Measurements from ENCODE around the gene MYCBPAP.

MYCBPAP gene

GRCh38 chr17:50534222-50534978 lies 26.2 kb downstream of the MYCBPAP start:
- Mint-ChIP-seq H3K36me3 (ENCODE audit: insufficient read depth) (no peaks in the 10 kb centered on the region), H3K27ac (no peak overlapping the region), H3K27me3 (peaks cover 64 to 76% of the 10 kb centered on the region in 2 donors), H3K9me3 (no peaks in the 10 kb centered on the region), H3K4me3 (peak overlapping the region in 1 of 2 donors; percentile 6), H3K4me1 (ENCODE audit: low read depth in 2 of 2) (peaks cover 12 to 18% of the 10 kb centered on the region in 2 donors)
- DNase-seq (no peak), ATAC-seq (replicated peaks) (peak; percentile 42)

GRCh38 chr17:50534979-50535326 lies 26.7 kb downstream of the MYCBPAP start:
- Mint-ChIP-seq H3K27ac (no peak overlapping the region), H3K4me1 (ENCODE audit: low read depth in 2 of 2) (peaks cover 12 to 18% of the 10 kb centered on the region in 2 donors), H3K4me3 (no peak overlapping the region)

DNA sequence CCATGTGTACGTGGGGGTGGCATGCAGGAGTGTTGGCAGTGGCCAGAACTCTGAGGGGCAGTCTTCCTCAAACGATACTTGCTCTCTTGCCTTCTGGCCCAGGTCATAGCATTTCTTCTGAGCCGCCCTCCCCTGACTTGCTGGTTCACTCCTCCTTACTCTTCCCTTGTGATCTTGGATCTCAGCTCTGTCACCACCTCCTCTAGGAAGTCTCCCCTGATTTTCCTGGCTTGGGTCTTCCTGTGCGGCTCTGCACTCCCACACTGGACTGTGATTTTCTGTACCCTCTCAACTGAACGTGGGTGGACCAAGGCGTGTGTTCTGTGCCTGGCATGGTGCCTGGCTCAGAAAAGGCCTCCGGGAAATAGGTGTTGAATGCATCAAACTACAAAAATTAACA lies 27.2 kb downstream of the MYCBPAP start:
- ATAC-seq (replicated peaks), result no peak
- H3K4me1 Mint-ChIP-seq (ENCODE audit: low read depth in 2 of 2), result peaks cover 12 to 18% of the 10 kb centered on the region in 2 donors
- peaks cover 54 to 66% of the 10 kb centered on the region in 2 donors for H3K27me3 Mint-ChIP-seq
- no peak for DNase-seq
- no peak overlapping the region for H3K4me3 Mint-ChIP-seq
- no peaks in the 10 kb centered on the region for H3K36me3 Mint-ChIP-seq (ENCODE audit: insufficient read depth)
- H3K27ac Mint-ChIP-seq, result no peak overlapping the region
- no peaks in the 10 kb centered on the region for H3K9me3 Mint-ChIP-seq

More at GRCh38 chr17:50534979-50535326, 26.7 kb downstream of the MYCBPAP start:
- H3K27me3 Mint-ChIP-seq, result peaks cover 58 to 71% of the 10 kb centered on the region in 2 donors
- no peak for ATAC-seq (replicated peaks)
- no peak for DNase-seq
- H3K9me3 Mint-ChIP-seq, result no peaks in the 10 kb centered on the region
- no peaks in the 10 kb centered on the region for H3K36me3 Mint-ChIP-seq (ENCODE audit: insufficient read depth)

GRCh38 chr17:50536683-50537646 lies 28.7 kb downstream of the MYCBPAP start:
- no peak for ATAC-seq (replicated peaks)
- Mint-ChIP-seq H3K4me3 (no peak overlapping the region), H3K27ac (no peak overlapping the region), H3K27me3 (peaks cover 38 to 51% of the 10 kb centered on the region in 2 donors), H3K4me1 (ENCODE audit: low read depth in 2 of 2) (peaks cover 19 to 24% of the 10 kb centered on the region in 2 donors), H3K9me3 (no peaks in the 10 kb centered on the region), H3K36me3 (ENCODE audit: insufficient read depth) (no peaks in the 10 kb centered on the region)
- no peak for DNase-seq

DNA sequence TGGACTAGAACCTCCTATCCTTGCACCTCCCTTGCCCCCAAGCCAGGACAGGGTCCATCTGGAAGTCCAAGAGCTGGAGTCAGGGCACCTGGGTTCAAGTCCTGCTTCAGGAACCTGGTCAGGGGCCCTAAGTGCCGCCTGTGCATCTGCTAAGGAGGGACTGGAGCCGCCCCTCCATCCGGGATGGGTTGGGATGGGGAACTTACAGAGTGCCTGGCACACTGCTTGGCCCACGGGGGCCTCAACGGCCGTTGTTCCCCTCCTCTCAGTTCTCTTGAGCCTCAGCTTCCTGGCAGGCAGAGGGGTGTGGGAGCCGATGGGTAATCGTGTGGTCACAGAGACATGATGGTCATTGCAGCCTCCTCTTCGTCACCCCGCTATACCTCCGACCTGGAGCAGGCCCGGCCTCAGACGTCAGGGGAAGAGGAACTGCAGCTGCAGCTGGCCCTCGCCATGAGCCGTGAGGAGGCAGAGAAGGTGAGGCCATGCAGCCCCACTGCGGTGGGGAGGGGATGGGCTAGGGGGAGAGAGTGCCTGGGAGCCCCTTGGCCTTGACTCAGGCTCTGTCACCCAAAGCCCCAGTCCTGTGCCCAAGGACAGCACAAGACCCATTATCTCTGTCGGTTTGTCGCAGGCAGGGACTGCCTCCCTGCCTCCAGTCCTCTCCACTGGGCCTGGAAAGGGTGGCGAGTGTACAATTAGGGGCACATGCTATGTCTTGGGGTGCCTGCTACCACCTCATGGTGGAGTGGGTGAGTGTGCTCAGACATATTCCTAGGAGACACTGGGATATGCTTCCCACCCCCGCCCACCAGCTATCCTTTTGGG lies 29.7 kb downstream of the MYCBPAP start:
- ATAC-seq (replicated peaks) (no peak), DNase-seq (no peak)
- Mint-ChIP-seq H3K9me3 (no peaks in the 10 kb centered on the region), H3K27ac (no peak overlapping the region), H3K4me1 (ENCODE audit: low read depth in 2 of 2) (peaks cover 18 to 19% of the 10 kb centered on the region in 2 donors), H3K4me3 (no peak overlapping the region), H3K27me3 (peaks cover 36 to 41% of the 10 kb centered on the region in 2 donors), H3K36me3 (ENCODE audit: insufficient read depth) (no peaks in the 10 kb centered on the region)

DNA sequence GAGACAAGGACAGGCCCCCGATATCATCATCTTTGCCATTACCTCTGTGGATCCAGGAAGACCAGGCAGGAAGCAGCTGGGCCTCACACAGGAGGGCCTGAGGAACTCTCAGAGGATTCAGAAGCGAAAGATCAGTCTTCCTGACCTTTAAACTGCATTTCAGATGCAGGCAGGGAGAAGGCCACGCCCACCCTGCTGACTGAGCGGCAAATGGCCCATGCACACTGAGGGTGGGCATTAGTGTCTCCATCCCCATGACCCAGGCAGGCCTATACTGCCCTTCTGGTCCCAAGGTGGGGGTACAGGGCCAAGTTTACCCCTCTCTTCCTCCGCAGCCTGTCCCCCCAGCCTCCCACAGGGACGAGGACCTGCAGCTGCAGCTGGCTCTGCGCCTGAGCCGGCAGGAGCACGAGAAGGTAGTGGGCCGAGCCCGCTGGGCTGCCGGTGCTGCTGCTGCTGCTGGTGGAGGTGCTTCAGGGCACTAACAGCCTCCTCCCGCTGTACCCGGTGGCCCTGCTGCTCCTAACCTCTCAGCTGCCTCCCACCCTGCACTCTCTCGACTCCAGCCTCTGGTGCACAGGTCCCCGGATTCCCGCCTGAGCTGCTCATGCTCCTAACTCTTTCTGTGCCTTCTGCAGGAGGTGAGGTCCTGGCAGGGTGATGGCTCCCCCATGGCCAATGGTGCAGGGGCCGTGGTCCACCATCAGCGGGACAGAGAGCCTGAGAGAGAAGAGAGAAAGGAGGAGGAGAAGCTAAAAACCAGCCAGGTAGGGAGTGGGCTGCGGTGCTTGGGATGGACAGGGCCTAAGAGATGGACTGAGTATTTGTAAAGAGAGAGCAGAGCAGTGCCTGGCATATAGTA lies 30.5 kb downstream of the MYCBPAP start:
- H3K9me3 Mint-ChIP-seq, result no peaks in the 10 kb centered on the region
- no peak overlapping the region for H3K27ac Mint-ChIP-seq
- ATAC-seq (replicated peaks) (no peak), DNase-seq (no peak)
- peaks cover 11% of the 10 kb centered on the region in 2 donors for H3K4me1 Mint-ChIP-seq (ENCODE audit: low read depth in 2 of 2)
- H3K27me3 Mint-ChIP-seq, result peaks cover 27 to 34% of the 10 kb centered on the region in 2 donors
- no peaks in the 10 kb centered on the region for H3K36me3 Mint-ChIP-seq (ENCODE audit: insufficient read depth)
- H3K4me3 Mint-ChIP-seq, result no peak overlapping the region

DNA sequence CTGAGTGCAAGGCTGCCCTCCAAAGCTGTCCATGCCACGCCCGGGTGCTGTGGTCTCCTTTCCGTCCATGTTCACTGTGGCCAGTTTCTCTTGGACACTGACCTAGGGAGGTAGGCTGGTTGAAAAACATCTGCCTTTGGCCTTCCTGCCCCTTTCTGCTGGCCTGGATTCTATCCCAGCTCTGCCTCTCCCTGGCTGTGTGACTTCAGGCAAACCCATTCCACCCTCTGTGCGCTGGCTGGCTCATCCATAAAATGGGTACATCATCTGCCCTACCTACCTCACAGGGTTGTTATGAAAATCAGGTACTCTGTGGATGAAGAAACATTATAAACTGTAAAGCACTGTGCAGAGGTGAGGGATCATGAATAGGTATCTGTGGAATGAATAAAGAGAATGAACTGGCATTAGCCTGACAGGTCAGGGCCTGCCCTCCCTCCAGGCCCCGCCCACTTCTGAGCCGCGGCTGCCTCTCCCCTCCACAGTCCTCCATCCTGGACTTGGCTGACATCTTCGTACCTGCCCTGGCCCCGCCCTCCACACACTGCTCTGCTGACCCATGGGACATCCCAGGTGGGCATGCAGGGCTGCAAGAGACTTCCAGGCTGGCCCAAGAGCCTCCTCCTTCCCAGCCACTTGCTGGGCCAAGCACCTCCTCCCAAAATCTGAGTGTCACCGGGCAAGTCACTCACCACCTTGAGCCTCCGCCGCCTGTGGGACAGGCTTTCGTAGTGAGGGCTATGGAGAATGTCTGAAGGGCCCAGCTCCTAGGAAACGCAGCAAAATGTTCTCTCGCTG lies 31.7 kb downstream of the MYCBPAP start:
- Mint-ChIP-seq H3K9me3 (no peaks in the 10 kb centered on the region), H3K4me3 (no peak overlapping the region), H3K27me3 (peaks cover 23 to 34% of the 10 kb centered on the region in 2 donors), H3K36me3 (ENCODE audit: insufficient read depth) (peaks cover 3% of the 10 kb centered on the region), H3K4me1 (ENCODE audit: low read depth in 2 of 2) (peaks cover 11 to 13% of the 10 kb centered on the region in 2 donors), H3K27ac (peak overlapping the region in 1 of 2 donors; percentile 15)
- ATAC-seq (replicated peaks), result no peak
- no peak for DNase-seq

GRCh38 chr17:50540560-50541401 lies 32.5 kb downstream of the MYCBPAP start:
- H3K27me3 Mint-ChIP-seq, result peaks cover 15 to 27% of the 10 kb centered on the region in 2 donors
- no peaks in the 10 kb centered on the region for H3K9me3 Mint-ChIP-seq
- H3K36me3 Mint-ChIP-seq (ENCODE audit: insufficient read depth), result peaks cover 3% of the 10 kb centered on the region
- H3K27ac Mint-ChIP-seq, result peak overlapping the region in 1 of 2 donors; percentile 93
- peak overlapping the region; percentile 53 to 88 for H3K4me3 Mint-ChIP-seq
- H3K4me1 Mint-ChIP-seq (ENCODE audit: low read depth in 2 of 2), result peaks cover 11 to 13% of the 10 kb centered on the region in 2 donors
- DNase-seq (no peak), ATAC-seq (replicated peaks) (no peak)

- peak overlapping the region in 1 of 2 donors; percentile 93 for H3K27ac Mint-ChIP-seq
- peaks cover 13% of the 10 kb centered on the region in 2 donors for H3K4me1 Mint-ChIP-seq (ENCODE audit: low read depth in 2 of 2)
- H3K4me3 Mint-ChIP-seq, result peak overlapping the region; percentile 86 to 88
- peaks cover 3% of the 10 kb centered on the region for H3K36me3 Mint-ChIP-seq (ENCODE audit: insufficient read depth)
- DNase-seq (no peak), ATAC-seq (replicated peaks) (no peak)
- H3K9me3 Mint-ChIP-seq, result no peaks in the 10 kb centered on the region
- H3K27me3 Mint-ChIP-seq, result peaks cover 9 to 22% of the 10 kb centered on the region in 2 donors
Observed at GRCh38 chr17:50541402-50541715, 33.1 kb downstream of the MYCBPAP start.

DNA sequence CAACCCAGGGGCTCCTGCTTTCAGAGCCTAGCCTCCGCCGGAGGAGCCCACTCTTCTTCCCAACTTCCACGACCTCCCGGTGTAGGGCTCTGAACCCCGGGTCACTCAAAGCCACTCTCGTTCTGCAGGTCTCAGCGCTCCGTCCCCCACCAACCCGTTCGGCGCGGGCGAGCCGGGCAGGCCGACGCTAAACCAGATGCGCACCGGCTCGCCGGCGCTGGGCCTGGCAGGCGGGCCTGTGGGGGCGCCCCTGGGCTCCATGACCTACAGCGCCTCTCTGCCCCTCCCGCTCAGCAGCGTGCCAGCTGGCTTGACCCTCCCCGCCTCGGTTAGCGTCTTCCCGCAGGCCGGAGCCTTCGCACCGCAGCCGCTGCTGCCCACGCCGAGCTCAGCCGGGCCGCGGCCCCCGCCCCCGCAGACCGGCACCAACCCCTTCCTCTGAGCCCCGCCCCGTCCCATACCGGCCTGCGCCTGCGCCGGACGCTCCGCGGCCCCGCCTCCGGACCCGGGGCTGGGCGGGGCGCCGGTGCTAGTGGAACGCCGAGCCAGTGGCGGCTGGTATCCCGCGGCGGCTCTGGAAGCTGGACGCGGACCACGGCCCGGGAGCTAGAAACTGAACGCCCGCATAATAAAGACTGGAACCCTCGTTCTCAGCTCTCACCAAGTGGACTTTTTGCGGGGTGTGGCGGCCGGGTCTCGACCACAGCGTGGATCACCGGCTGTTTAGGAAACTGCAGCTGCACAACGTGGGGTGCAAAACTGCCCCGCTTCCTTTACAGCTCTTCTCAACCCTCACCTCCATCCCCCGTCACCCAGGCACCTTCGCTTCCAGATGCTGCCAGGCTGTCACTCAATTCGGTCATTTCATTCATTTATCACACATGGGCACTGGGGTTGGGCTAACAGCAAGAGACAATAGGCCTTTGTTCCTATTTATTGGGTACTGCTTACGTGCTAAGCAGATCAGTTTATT lies 33.8 kb downstream of the MYCBPAP start:
- no peaks in the 10 kb centered on the region for H3K9me3 Mint-ChIP-seq
- peak overlapping the region; percentile 86 to 88 for H3K4me3 Mint-ChIP-seq
- H3K36me3 Mint-ChIP-seq (ENCODE audit: insufficient read depth), result peaks cover 3% of the 10 kb centered on the region
- H3K27me3 Mint-ChIP-seq, result peaks cover 7 to 15% of the 10 kb centered on the region in 2 donors
- H3K27ac Mint-ChIP-seq, result peak overlapping the region in 1 of 2 donors; percentile 93
- ATAC-seq (replicated peaks) (peak; percentile 82), DNase-seq (peak; percentile 75 to 83 (median 82))
- peaks cover 13 to 16% of the 10 kb centered on the region in 2 donors for H3K4me1 Mint-ChIP-seq (ENCODE audit: low read depth in 2 of 2)

All from effector memory CD8-positive, alpha-beta T cell (primary cell).